ACC112 (cell line): ENCODE measurements around the gene NOTCH1.
A peak's percentile ranks its signal among the peaks of the same experiment; 100 is the strongest.

Source experiments
- H2AFZ ChIP-seq: fragments of 200-600 bp; sonication (generic); one replicate; pipeline ENCODE4 v1.6.0; 2017; ENCODE audit warnings: antibody characterized with exemption, low read length; ENCODE audit not compliant: unreplicated experiment
- H3K27ac ChIP-seq: fragments of 200-600 bp; sonication (generic); 2 replicates; pipeline ENCODE4 v1.5.1; 2014; ENCODE audit warnings: low read depth, mild to moderate bottlenecking, antibody characterized with exemption, low read length, moderate library complexity
- H3K27me3 ChIP-seq: fragments of 200-600 bp; sonication (generic); 2 replicates; pipeline ENCODE4 v1.6.1; 2014; ENCODE audit warnings: mild to moderate bottlenecking, antibody characterized with exemption, low read length, moderate library complexity, mixed read lengths; ENCODE audit not compliant: insufficient read depth
- H3K36me3 ChIP-seq: fragments of 200-600 bp; sonication (generic); 2 replicates; pipeline ENCODE4 v1.6.1; 2016; ENCODE audit warnings: mild to moderate bottlenecking, antibody characterized with exemption, low read length, moderate library complexity, mixed read lengths; ENCODE audit not compliant: insufficient read depth
- H3K4me1 ChIP-seq: fragments of 200-600 bp; sonication (generic); one replicate; pipeline ENCODE4 v1.6.1; 2016; ENCODE audit warnings: low read length, mixed read lengths; ENCODE audit not compliant: insufficient read depth, unreplicated experiment, control insufficient read depth
- H3K4me3 ChIP-seq: fragments of 200-600 bp; sonication (generic); 2 replicates; pipeline ENCODE4 v1.5.1; 2014; ENCODE audit warnings: mild to moderate bottlenecking, low read depth, low read length
- H3K79me2 ChIP-seq: fragments of 200-600 bp; sonication (generic); one replicate; pipeline ENCODE4 v1.6.0; 2016; ENCODE audit warnings: low read length; ENCODE audit not compliant: control insufficient read depth, unreplicated experiment, insufficient read depth

Gene NOTCH1

GRCh38 chr9:136569526-136570148, 23.8 kb upstream of the NOTCH1 start:
- H3K4me1 ChIP-seq = peaks cover 46% of the 10 kb centered on the region

GRCh38 chr9:136568288-136569081, 22.6 kb upstream of the NOTCH1 start:
- H2AFZ ChIP-seq = peak overlapping the region; percentile 15
- peaks cover 53% of the 10 kb centered on the region for H3K4me1 ChIP-seq

More at GRCh38 chr9:136569526-136570148, 23.8 kb upstream of the NOTCH1 start:
- Histone ChIP-seq H3K27ac (no peak overlapping the region), H3K4me3 (no peak overlapping the region), H2AFZ (no peak overlapping the region), H3K79me2 (no peaks in the 10 kb centered on the region), H3K27me3 (no peaks in the 10 kb centered on the region), H3K36me3 (no peaks in the 10 kb centered on the region)

GRCh38 chr9:136567651-136568287, 21.9 kb upstream of the NOTCH1 start:
- Histone ChIP-seq H3K27ac (peak overlapping the region; percentile 67), H2AFZ (peak overlapping the region; percentile 15), H3K36me3 (no peaks in the 10 kb centered on the region), H3K4me3 (peak overlapping the region; percentile 27; the same call in 1 of the 2 replicates), H3K4me1 (peaks cover 53% of the 10 kb centered on the region), H3K79me2 (no peaks in the 10 kb centered on the region), H3K27me3 (no peaks in the 10 kb centered on the region)

More at GRCh38 chr9:136568288-136569081, 22.6 kb upstream of the NOTCH1 start:
- Histone ChIP-seq H3K27me3 (no peaks in the 10 kb centered on the region), H3K36me3 (no peaks in the 10 kb centered on the region), H3K79me2 (no peaks in the 10 kb centered on the region), H3K4me3 (peak overlapping the region; percentile 5; the same call in 1 of the 2 replicates), H3K27ac (peak overlapping the region; percentile 67)

GRCh38 chr9:136566901-136567300, 21.1 kb upstream of the NOTCH1 start:
- Histone ChIP-seq H3K4me3 (no peak overlapping the region), H3K27me3 (no peaks in the 10 kb centered on the region), H3K79me2 (no peaks in the 10 kb centered on the region), H2AFZ (no peak overlapping the region), H3K4me1 (peaks cover 46% of the 10 kb centered on the region), H3K27ac (no peak overlapping the region), H3K36me3 (no peaks in the 10 kb centered on the region)

- Histone ChIP-seq H2AFZ (no peak overlapping the region), H3K4me3 (no peak overlapping the region), H3K36me3 (no peaks in the 10 kb centered on the region), H3K27me3 (no peaks in the 10 kb centered on the region), H3K27ac (no peak overlapping the region), H3K79me2 (no peaks in the 10 kb centered on the region), H3K4me1 (peaks cover 43% of the 10 kb centered on the region)
Observed at GRCh38 chr9:136566553-136566895, 20.7 kb upstream of the NOTCH1 start.

- no peaks in the 10 kb centered on the region for H3K36me3 ChIP-seq
- no peak overlapping the region for H2AFZ ChIP-seq
- no peaks in the 10 kb centered on the region for H3K27me3 ChIP-seq
- no peak overlapping the region for H3K4me3 ChIP-seq
- H3K27ac ChIP-seq = no peak overlapping the region
- H3K4me1 ChIP-seq = peaks cover 40% of the 10 kb centered on the region
- H3K79me2 ChIP-seq = no peaks in the 10 kb centered on the region
Observed at GRCh38 chr9:136565715-136566552, 20.1 kb upstream of the NOTCH1 start.

GRCh38 chr9:136565086-136565714, 19.4 kb upstream of the NOTCH1 start:
- H3K36me3 ChIP-seq = no peaks in the 10 kb centered on the region
- peak overlapping the region; percentile 15; the same call in 1 of the 2 replicates for H3K27ac ChIP-seq
- no peak overlapping the region for H2AFZ ChIP-seq
- no peaks in the 10 kb centered on the region for H3K79me2 ChIP-seq
- no peaks in the 10 kb centered on the region for H3K27me3 ChIP-seq
- no peak overlapping the region for H3K4me3 ChIP-seq
- peaks cover 40% of the 10 kb centered on the region for H3K4me1 ChIP-seq

GRCh38 chr9:136564379-136564988, 18.6 kb upstream of the NOTCH1 start:
- Histone ChIP-seq H3K27me3 (no peaks in the 10 kb centered on the region), H3K79me2 (no peaks in the 10 kb centered on the region), H3K36me3 (no peaks in the 10 kb centered on the region), H3K4me3 (no peak overlapping the region), H3K27ac (peak overlapping the region; percentile 15; the same call in 1 of the 2 replicates), H3K4me1 (peaks cover 40% of the 10 kb centered on the region), H2AFZ (no peak overlapping the region)

GRCh38 chr9:136563646-136564325, 17.9 kb upstream of the NOTCH1 start:
- Histone ChIP-seq H3K27ac (no peak overlapping the region), H2AFZ (no peak overlapping the region), H3K36me3 (no peaks in the 10 kb centered on the region), H3K4me3 (no peak overlapping the region), H3K4me1 (peaks cover 36% of the 10 kb centered on the region), H3K79me2 (no peaks in the 10 kb centered on the region), H3K27me3 (no peaks in the 10 kb centered on the region)
